Erythroblast (primary cell): ENCODE results near the gene TPST1.

Experiments used
- GATA1 ChIP-seq: IDR thresholded peaks from 2 replicates; pipeline ENCODE4 v1.6.1; 2011; ENCODE audit warnings: low read depth, mild to moderate bottlenecking, control low read depth, low read length, moderate library complexity
- POLR2A ChIP-seq: IDR thresholded peaks from 2 replicates; pipeline ENCODE4 v1.6.1; 2011; ENCODE audit warnings: mild to moderate bottlenecking, low read length

DNA sequence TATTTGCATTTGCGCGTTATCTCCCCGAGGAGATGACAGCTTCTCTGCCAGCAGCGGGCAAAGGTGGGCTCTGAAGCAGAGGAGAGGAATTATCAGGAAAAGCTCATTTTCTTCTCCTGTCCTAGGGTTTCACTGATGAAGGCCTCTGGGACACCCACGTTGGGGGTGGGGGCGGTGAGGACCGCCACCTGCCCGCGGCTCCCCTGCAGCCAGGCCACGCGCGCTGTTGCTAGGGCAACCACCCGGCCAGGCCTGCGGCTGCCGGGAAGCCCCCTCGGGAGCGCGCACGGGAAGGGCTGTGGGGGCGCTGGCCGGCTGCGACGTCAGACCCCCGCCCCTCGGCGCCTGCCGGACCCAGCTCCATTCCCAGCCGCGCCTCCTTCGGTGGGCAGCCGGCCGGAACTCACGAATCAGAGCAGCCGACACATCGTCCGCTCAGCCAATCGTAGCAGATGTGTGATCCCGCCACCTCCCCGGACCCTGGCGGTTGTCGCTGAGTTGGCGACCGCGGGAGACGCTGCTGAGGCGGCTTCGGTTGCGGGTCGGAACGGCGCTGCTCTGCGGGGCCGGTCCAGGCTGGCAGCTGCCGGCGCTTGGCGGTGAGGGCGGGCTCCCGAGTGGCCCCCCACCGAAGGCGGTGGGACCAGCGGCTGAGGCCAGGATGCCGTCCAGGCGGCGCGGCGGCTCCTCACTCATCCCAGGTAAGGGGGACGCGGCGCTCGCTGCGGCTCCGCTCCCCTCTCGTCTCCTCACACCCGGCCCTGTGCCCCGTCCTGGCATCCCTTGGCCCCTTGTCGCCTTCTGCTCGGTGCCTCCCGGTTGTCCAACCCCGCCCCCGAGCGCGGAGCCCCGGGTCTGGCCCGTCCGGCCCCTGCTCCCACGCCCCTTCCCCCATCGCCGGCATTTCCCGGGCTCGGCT lies at the start of gene TPST1:
- no peak for TF ChIP-seq POLR2A
- no peak for TF ChIP-seq GATA1
